HL-60 (cell line): ENCODE measurements around the gene NXT1.

ENCODE experiments used
- DNase-seq, 2 experiments: peaks; one replicate each; pipeline ENCODE4 v3.0.0-alpha.2; 2010 to 2020; ENCODE audit warnings: low read depth in 1 of 2, low spot score in 1 of 2
- H3K27ac ChIP-seq: fragments of 250-450 bp; sonication (Bioruptor Pico); replicated peaks from 2 replicates; pipeline ENCODE4 v1.5.1; 2020; ENCODE audit warnings: mild to moderate bottlenecking, moderate library complexity
- H3K27me3 ChIP-seq: fragments of 250-450 bp; sonication (Bioruptor Pico); 2 replicates; pipeline ENCODE4 v1.5.1; 2021; ENCODE audit warnings: mild to moderate bottlenecking, moderate library complexity; ENCODE audit not compliant: insufficient read depth, poor library complexity, severe bottlenecking
- H3K4me3 ChIP-seq: replicated peaks from 2 replicates; pipeline ENCODE4 v1.5.1; 2011; ENCODE audit warnings: mild to moderate bottlenecking, control low read depth, low read length; ENCODE audit not compliant: insufficient read depth
- CTCF ChIP-seq: IDR thresholded peaks from one replicate; pipeline ENCODE4 v1.5.1; 2011; ENCODE audit warnings: low read length, control low read depth, inconsistent platforms; ENCODE audit not compliant: insufficient read depth
- GABPA ChIP-seq: IDR thresholded peaks from 2 replicates; pipeline ENCODE4 v1.6.1; 2012; ENCODE audit warnings: low read depth
- POLR2AphosphoS5 ChIP-seq: IDR thresholded peaks from 2 replicates; pipeline ENCODE4 v1.6.1; 2012; ENCODE audit warnings: low read depth
- SPI1 ChIP-seq: IDR thresholded peaks from 2 replicates; pipeline ENCODE4 v1.6.1; 2012; ENCODE audit warnings: low read depth, mild to moderate bottlenecking, borderline replicate concordance
- TF ChIP-seq, protein P1 (sequence below): IDR thresholded peaks from 2 replicates; pipeline ENCODE4 v1.6.1; 2012; ENCODE audit warnings: low read depth; ENCODE audit not compliant: insufficient replicate concordance

The NXT1 gene

DNA sequence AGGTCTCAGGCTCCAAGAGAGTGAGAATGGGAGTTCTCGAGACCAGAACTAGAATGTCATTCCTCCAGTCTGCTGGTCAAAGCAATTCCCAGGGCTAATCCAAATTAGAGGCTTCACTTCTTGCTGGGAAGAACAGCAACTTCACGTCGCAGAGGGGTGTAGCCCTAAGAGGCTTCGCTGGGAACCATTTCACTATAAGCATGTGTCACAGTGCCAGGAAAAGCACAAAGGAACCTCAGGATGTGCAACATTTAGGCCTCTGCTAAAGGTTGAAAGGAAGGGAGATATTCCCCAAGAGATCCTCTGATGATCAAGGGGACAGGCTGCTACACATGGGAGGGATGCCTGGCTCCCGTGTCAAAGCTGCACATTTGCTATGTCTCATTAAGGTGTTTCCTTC is 35.9 kb upstream of the NXT1 start:
- Histone ChIP-seq H3K27ac (no peak overlapping the region), H3K4me3 (no peak overlapping the region), H3K27me3 (no peaks in the 10 kb centered on the region)
- no peak for DNase-seq
- TF ChIP-seq CTCF (no peak), GABPA (no peak), SPI1 (no peak), POLR2AphosphoS5 (no peak)
- TF ChIP-seq, protein P1, sequence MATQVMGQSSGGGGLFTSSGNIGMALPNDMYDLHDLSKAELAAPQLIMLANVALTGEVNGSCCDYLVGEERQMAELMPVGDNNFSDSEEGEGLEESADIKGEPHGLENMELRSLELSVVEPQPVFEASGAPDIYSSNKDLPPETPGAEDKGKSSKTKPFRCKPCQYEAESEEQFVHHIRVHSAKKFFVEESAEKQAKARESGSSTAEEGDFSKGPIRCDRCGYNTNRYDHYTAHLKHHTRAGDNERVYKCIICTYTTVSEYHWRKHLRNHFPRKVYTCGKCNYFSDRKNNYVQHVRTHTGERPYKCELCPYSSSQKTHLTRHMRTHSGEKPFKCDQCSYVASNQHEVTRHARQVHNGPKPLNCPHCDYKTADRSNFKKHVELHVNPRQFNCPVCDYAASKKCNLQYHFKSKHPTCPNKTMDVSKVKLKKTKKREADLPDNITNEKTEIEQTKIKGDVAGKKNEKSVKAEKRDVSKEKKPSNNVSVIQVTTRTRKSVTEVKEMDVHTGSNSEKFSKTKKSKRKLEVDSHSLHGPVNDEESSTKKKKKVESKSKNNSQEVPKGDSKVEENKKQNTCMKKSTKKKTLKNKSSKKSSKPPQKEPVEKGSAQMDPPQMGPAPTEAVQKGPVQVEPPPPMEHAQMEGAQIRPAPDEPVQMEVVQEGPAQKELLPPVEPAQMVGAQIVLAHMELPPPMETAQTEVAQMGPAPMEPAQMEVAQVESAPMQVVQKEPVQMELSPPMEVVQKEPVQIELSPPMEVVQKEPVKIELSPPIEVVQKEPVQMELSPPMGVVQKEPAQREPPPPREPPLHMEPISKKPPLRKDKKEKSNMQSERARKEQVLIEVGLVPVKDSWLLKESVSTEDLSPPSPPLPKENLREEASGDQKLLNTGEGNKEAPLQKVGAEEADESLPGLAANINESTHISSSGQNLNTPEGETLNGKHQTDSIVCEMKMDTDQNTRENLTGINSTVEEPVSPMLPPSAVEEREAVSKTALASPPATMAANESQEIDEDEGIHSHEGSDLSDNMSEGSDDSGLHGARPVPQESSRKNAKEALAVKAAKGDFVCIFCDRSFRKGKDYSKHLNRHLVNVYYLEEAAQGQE: no peak

DNA sequence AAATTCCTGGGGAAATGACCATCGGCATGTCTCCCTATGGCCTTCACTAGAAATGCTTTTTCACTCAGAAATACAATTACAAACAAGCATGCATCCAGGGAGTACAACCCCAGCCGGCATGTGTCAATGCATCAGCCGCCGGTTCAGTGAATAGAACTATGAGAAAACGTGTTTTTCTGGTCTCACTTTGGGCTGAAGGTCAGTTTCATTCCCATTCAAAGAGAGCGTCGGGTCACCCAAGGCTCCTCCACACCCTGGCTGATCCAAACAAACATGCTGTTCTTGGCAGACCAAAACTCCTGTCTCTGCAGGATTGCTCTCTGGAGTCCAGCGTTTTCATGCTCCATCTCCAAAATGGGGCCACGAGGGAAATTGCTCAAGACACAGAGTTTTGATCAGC is 35.5 kb upstream of the NXT1 start:
- Histone ChIP-seq H3K27ac (no peak overlapping the region), H3K4me3 (no peak overlapping the region), H3K27me3 (no peaks in the 10 kb centered on the region)
- TF ChIP-seq SPI1: no peak
- no peak for DNase-seq

DNA sequence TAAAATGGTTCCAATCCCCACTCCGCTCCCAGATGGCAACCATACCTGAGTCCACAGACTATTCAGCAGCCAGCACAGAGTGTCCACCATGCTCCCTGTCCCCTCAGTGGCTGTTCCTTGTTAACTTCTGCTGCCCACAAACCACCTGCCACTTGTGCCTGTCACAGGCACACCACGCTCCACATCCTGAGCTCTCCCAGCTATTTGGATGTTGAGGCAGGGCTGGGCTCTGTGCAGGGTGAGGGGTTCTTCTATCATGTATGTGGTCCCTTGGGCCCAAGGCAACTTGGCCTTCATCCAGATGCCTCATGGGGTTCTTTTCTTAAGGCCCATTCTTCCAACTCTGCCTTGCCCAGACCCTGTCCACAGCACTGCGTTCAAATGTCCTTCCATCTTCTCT is 34.0 kb upstream of the NXT1 start:
- H3K27ac ChIP-seq: no peak overlapping the region
- DNase-seq: no peak
- no peak overlapping the region for H3K4me3 ChIP-seq
- no peaks in the 10 kb centered on the region for H3K27me3 ChIP-seq
- TF ChIP-seq, protein P1: no peak
- no peak for TF ChIP-seq CTCF
- TF ChIP-seq GABPA: no peak
- no peak for TF ChIP-seq SPI1
- no peak for TF ChIP-seq POLR2AphosphoS5

GRCh38 chr20:23317081-23317480 is 33.5 kb upstream of the NXT1 start:
- H3K27me3 ChIP-seq: no peaks in the 10 kb centered on the region
- H3K27ac ChIP-seq: no peak overlapping the region
- H3K4me3 ChIP-seq: no peak overlapping the region
- no peak for DNase-seq
- TF ChIP-seq GABPA (no peak), SPI1 (no peak), CTCF (no peak), POLR2AphosphoS5 (no peak)
- TF ChIP-seq, protein P1: no peak
